ENCODE results near the gene RINL. TPM values are rescaled to one million over a fixed set of nuclear protein-coding genes. Genes with fewer than 3 reads are reported as not detected.

Gene RINL
- total RNA-seq, 1 experiment from 2014 or later = 0.84 TPM

DNA sequence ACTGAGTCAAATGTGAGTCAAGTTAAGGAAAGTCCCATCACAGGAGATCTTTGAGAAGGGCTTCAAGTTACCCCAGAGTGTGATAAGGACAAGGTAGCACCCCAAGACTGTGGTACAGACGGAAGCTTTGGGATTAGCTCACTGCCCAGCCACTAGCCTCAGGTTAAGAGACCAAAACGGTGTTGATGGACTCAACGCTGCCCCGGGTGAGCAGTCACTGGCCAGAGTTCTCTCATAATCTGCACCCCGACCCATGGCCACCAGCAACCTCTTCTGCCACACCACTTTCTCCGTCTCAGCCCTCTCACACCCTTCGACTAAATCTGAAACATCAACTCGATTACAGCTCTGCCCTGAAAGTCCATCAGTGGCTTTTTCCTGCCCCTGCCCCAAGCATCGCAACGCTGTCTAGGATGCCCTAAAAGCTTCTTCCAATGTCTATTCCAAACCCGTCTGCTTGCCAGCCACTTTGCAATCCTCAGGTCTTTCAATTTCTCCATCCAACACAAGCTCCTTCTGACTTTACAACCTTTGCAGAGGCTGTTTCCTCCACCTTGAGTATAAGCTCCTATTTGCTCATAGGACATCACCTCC, 33.9 kb downstream of the RINL start:
- H3K4me1 ChIP-seq (replicated peaks) = peaks cover 15% of the 10 kb centered on the region

DNA sequence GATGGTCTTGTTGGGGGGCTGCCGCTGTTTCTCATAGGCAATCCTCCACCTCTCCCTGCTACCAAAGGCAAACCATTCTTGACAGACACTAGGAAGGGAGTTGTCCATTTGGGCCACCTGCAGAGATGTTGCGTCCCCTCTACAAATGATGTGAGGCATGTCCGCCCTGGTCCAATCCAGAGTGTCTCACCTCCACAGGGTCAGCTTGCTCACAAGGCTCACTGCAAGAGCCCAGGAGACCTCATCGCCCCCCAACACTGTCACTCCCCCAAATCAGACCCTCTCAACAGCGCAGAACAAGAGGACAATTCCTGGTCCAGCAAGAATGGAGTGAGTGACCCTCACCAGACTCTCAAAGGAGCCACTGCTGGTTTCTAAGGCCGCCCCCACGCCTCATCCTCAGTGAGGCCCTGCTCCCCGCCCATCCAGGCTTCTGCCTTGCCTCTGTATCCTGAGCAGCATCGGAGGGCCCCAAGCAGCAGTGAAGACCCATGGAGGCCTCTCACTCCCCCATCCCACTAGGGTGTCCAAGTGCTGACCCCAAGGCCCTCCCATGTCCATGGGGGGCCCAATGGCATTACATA, 34.8 kb downstream of the RINL start:
- peaks cover 21% of the 10 kb centered on the region for H3K4me1 ChIP-seq (replicated peaks)
- H3K27me3 ChIP-seq (replicated peaks) = no peaks in the 10 kb centered on the region
- no peak overlapping the region for H3K27ac ChIP-seq
- H3K36me3 ChIP-seq = peaks cover 99% of the 10 kb centered on the region
- no peaks in the 10 kb centered on the region for H3K9me3 ChIP-seq (replicated peaks)
- no peak overlapping the region for H3K4me3 ChIP-seq
- no peak for DNase-seq (ENCODE audit: low read depth in 1 of 2, low spot score in 2 of 2)

More for the DNA sequence above, 33.9 kb downstream of the RINL start:
- Histone ChIP-seq H3K4me3 (no peak overlapping the region), H3K9me3 (replicated peaks) (no peaks in the 10 kb centered on the region), H3K36me3 (peaks cover 98% of the 10 kb centered on the region), H3K27ac (no peak overlapping the region), H3K27me3 (replicated peaks) (no peaks in the 10 kb centered on the region)
- DNase-seq (ENCODE audit: low read depth in 1 of 2, low spot score in 2 of 2) = no peak

DNA sequence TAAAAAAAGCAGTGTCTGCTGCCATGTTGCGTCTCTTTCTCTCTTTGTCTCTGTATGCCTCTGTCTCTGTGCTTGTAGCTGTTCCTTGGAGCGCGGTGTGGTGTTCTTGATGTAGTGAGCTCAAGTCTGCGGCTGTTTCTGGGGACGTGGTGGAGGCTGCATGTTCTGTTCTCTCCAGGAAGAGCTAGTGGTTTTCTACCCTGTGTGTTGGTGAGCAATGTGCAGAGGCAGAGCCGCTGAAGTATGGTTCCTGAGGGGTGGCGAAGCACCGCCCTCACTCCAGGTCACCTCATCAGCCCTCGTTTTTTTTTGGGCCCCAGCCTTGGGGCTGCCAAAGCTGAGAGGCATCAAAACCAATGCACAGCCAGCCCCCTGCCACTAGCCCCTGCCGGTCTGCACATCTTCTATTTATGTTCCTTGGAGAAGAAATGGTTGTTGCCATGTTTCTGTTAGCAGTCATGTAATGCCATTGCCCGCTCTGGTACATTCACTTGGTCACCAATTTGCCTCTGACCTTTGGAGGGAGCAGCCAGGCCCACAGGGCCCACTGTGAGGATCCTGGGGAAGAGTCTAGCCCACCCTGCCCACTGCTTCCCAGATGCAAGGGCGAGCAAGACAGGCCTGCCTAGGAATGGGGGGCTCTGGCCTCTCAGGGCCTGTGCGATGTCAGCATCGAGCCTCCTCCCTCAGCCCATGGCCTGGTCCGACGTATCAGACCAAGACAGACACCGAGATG, 35.5 kb downstream of the RINL start:
- Histone ChIP-seq H3K36me3 (peaks cover 99% of the 10 kb centered on the region), H3K4me1 (replicated peaks) (peaks cover 21% of the 10 kb centered on the region), H3K27me3 (replicated peaks) (no peaks in the 10 kb centered on the region), H3K9me3 (replicated peaks) (no peaks in the 10 kb centered on the region), H3K27ac (no peak overlapping the region), H3K4me3 (no peak overlapping the region)
- no peak for DNase-seq (ENCODE audit: low read depth in 1 of 2, low spot score in 2 of 2)

DNA sequence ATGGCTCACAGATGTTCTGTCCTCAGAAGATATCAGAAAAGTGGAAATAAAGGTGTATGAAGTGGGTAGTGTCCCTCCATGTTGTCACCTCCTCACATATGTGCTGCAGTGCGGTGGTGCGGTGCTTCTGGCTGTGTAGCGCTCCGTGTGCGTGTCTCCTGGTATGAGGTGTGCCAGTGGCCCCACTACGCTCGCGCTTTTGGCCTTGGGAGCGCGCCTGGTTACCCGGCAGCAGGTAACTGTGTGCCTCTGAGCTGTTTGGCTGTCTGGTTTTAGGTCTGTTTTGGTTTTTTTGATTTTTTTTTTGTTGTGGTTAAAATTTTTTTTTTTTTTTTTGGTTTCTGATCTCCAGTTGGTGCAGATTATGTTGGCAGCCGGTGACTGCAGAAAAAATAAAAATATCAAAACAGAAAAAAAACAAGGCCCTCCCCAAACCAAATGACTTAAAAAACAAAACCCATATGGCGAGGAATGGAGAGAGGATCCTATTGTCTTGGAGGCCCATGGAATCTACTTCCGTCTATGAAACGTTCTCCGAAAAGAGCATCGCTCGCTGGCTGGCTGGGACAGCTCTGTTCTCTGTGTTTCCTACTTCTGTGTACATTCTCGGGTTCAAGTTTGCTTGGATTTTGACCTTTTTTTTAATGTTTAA, 36.2 kb downstream of the RINL start:
- Histone ChIP-seq H3K27ac (no peak overlapping the region), H3K4me1 (replicated peaks) (peaks cover 26% of the 10 kb centered on the region), H3K9me3 (replicated peaks) (no peaks in the 10 kb centered on the region), H3K4me3 (no peak overlapping the region), H3K27me3 (replicated peaks) (no peaks in the 10 kb centered on the region), H3K36me3 (peaks cover 99% of the 10 kb centered on the region)
- DNase-seq (ENCODE audit: low read depth in 1 of 2, low spot score in 2 of 2) = no peak

DNA sequence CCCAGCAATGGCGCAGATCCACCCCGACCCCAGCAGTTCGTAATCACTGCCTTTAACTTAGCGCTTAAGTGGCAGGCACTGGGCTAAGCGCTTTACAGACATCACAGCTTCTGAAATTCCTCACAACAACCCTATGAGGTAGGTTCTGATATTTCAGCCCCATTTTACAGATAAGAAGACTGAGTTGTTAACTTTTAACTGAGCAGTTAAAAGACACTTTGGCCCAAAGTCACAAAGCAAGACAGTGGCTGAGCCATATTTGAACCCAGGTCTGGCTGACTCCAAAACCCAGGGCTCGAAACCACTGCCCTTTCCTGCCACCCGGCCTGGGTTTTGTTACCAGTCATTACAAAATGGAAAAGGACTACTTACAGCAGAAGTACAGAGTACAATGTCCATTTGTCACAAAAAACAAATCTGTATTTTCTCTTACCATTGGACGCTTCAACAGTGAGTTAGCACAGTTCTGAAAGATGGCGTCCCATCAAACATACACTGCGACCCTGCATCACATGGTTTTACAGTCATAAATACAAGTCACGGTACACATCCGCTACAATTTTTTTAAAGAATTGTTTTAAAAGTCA, 36.8 kb downstream of the RINL start:
- H3K27me3 ChIP-seq (replicated peaks) = no peaks in the 10 kb centered on the region
- H3K9me3 ChIP-seq (replicated peaks) = no peaks in the 10 kb centered on the region
- H3K4me3 ChIP-seq = no peak overlapping the region
- no peak for DNase-seq (ENCODE audit: low read depth in 1 of 2, low spot score in 2 of 2)
- H3K4me1 ChIP-seq (replicated peaks) = peaks cover 26% of the 10 kb centered on the region
- H3K27ac ChIP-seq = no peak overlapping the region
- peaks cover 97% of the 10 kb centered on the region for H3K36me3 ChIP-seq

DNA sequence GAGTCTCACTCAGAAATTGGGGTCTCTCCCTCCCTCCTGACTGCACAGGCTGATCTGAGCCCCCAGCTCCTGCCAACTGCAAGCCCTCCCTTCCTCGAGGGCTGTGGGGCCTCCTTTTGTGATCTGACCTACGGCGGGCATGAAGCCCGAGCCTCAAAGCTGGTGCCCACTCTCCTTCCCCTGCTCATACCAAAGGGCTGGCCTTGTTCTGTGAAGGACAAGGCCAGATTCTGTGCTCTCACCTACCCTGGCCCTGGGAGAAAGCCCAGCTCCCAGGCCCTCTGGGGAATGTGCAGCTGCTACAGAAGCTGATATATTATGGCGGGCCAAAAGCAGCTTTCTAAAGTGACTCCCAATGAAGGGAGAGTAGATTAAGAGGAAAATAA, 37.5 kb downstream of the RINL start:
- H3K4me1 ChIP-seq (replicated peaks) = peaks cover 26% of the 10 kb centered on the region

DNA sequence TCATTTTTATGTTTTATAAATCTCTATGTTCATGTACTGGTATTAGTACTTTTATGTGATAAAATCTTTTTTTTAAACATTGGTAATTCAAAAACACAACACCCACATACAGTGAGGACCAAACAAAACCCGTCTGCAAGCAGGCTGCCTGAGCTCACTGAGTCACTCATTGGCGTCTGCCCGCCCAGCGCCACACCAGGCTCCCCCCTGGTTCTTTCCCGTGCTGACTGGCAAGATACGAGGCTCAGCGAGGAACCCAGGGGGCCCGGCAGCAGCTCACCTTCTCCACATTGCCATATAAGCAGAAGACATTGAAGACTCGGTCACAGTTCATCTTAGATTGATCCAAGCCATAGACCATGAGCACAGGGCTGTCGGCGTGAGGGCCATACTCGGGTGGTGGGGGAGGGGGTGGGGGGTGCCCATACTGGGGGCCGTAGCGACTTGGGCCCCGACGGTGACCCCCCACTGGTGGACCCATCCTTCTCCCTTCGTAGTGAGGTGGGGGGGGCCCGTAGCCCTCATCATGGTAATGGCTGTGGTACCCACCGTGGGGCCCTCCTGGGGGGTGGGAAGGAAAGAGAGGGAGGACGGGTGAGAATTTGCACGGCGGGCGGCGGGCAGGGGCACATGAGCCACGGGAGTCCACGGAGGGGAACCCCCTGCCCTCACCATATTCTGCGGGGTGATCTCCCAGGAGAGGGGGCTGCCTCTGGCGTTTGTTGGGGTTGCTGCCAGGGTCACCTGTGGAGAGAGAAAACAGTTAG, 38.1 kb downstream of the RINL start:
- no peak for DNase-seq (ENCODE audit: low read depth in 1 of 2, low spot score in 2 of 2)
- no peak overlapping the region for H3K27ac ChIP-seq

More for the DNA sequence above, 37.5 kb downstream of the RINL start:
- Histone ChIP-seq H3K4me3 (no peak overlapping the region), H3K9me3 (replicated peaks) (no peaks in the 10 kb centered on the region), H3K27me3 (replicated peaks) (no peaks in the 10 kb centered on the region), H3K36me3 (peaks cover 97% of the 10 kb centered on the region), H3K27ac (no peak overlapping the region)
- DNase-seq (ENCODE audit: low read depth in 1 of 2, low spot score in 2 of 2) = no peak

DNA sequence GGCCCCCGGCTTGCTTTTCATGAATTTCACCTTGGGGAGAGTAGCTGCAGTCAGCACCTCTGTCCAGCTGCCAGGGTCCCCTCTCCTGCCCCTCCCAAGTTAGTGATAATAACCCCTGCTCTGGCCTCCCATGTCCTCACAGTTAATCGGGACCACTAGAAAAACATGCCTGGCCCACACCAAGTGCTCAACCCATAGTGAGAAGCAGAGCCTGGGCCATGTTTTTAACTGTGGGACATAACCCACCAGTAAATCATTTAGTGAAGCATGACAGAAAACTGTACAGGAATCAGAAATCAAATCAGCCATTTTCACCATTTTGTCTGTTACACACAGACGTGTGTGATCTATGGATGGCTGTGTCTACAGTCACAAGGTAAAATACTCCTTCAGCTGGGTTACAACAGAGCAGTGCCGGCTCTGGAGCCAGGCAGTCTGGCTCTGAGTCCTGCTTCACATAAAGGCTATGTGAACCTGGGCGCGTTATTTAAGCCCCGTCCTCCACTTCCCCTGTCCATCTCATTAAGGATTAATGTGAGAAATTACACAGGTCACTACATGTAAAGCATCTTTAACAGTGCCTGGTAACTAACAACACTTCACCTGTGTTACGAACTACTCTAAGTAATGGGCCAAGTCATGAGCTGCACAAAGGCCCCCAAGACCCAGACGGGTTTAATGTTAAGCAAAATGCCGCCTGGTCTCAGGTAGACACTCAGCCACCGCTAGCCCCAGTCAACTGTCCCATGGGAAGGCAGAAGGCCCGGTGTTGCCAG, 38.9 kb downstream of the RINL start:
- Histone ChIP-seq H3K27ac (no peak overlapping the region), H3K27me3 (replicated peaks) (no peaks in the 10 kb centered on the region), H3K9me3 (replicated peaks) (no peaks in the 10 kb centered on the region), H3K36me3 (peaks cover 89% of the 10 kb centered on the region), H3K4me3 (no peak overlapping the region), H3K4me1 (replicated peaks) (peaks cover 26% of the 10 kb centered on the region)
- no peak for DNase-seq (ENCODE audit: low read depth in 1 of 2, low spot score in 2 of 2)

More for the DNA sequence above, 38.1 kb downstream of the RINL start:
- Histone ChIP-seq H3K4me1 (replicated peaks) (peaks cover 26% of the 10 kb centered on the region), H3K27me3 (replicated peaks) (no peaks in the 10 kb centered on the region), H3K9me3 (replicated peaks) (no peaks in the 10 kb centered on the region), H3K36me3 (peaks cover 97% of the 10 kb centered on the region), H3K4me3 (no peak overlapping the region)

DNA sequence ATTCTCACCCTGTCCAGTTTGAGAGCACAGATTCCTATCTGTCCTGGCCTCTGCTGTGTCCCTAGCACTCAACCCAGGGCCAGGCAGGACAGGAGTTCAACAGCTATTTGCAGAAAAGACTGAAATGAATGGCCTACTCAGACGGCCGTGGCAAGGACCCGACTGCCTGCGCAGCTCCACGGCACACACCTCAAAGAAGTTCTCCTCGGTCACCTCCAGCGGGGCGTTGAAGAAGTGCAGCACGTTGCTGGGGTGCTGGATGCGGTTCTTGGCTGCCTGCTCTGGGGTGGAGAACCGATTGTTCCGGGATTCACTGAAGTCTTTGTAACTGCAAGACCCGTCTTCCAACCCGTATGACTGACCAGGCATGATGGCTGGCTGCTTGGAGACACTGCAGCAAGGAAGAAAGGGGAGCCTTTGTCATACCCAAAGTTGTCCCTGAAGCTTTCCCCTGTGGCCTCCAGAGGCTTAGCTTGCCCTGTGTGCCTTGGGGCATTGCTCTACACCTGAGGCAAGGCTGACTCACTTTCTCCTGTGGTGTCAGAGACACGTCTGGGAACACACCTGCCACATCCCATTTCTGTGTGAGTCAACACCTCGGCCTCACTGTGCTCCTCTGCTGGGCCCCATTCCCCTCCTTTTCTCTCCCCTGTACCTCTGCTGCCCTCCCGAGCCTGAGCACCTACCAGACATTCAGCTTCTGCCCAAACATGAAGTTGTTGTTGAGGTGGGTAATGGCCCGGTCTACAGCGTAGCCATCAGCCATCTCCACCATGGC, 39.7 kb downstream of the RINL start:
- H3K27me3 ChIP-seq (replicated peaks) = no peaks in the 10 kb centered on the region
- H3K4me3 ChIP-seq = no peak overlapping the region
- H3K27ac ChIP-seq = no peak overlapping the region
- peaks cover 26% of the 10 kb centered on the region for H3K4me1 ChIP-seq (replicated peaks)
- peaks cover 82% of the 10 kb centered on the region for H3K36me3 ChIP-seq
- DNase-seq (ENCODE audit: low read depth in 1 of 2, low spot score in 2 of 2) = no peak
- no peaks in the 10 kb centered on the region for H3K9me3 ChIP-seq (replicated peaks)

DNA sequence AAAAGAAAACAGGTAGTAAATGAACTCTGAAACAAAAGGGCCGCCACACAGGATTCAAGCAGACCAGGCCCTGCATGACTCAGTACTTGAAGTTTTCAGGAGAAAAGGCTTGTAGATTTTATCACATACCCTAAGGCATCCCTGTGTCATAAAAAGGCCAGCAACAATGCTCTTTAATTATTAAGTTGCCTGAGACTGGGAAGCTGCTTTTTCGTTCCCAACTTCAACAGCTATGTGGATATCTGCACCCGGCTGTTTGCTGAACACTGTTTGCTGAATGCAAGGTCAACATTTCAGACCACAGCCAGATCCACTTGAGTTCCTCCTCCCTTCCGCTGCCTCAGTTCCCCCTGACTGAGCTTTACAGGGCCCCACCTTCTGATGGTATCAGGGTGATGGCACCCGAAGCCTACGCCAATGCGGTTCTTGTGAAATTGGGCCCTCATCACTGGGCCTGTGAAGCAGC, 40.4 kb downstream of the RINL start:
- H3K27me3 ChIP-seq (replicated peaks) = no peaks in the 10 kb centered on the region
- no peak overlapping the region for H3K4me3 ChIP-seq
- no peak overlapping the region for H3K27ac ChIP-seq
- DNase-seq (ENCODE audit: low read depth in 1 of 2, low spot score in 2 of 2) = no peak
- H3K4me1 ChIP-seq (replicated peaks) = peaks cover 26% of the 10 kb centered on the region
- peaks cover 75% of the 10 kb centered on the region for H3K36me3 ChIP-seq
- no peaks in the 10 kb centered on the region for H3K9me3 ChIP-seq (replicated peaks)

DNA sequence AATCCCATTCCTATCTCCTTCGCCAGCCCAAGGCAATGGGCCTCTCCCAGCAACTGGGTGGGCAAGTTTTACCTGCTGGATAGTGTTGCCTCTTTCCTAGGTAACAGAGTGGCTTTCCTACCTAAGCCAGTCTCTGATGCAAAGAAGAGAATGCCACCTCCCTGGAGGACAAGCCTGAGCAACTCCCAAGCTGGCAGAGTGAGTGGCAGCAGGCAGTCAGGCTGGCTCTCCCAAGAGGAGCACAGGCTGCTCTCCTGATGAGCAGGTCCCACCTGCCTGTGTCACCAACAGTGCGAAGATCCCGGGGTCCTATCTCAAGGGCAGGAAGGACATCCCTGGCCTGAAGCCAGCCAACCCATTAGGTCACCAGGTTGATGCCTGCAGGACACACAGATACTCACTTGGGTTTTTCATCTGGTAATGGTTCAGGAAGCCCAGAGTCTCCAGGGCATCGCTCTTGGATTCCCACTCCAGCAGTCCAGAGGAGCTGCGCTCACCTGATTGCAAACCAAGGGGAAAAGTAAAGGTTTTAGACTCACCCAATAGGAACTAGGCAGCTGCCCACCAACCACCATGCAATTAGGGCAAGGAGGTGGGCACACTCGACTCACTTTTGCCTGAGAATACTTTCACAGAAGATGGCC, 41.0 kb downstream of the RINL start:
- H3K27ac ChIP-seq = no peak overlapping the region
- no peak for DNase-seq (ENCODE audit: low read depth in 1 of 2, low spot score in 2 of 2)
- peaks cover 30% of the 10 kb centered on the region for H3K4me1 ChIP-seq (replicated peaks)
- peaks cover 69% of the 10 kb centered on the region for H3K36me3 ChIP-seq
- H3K4me3 ChIP-seq = no peak overlapping the region
- H3K9me3 ChIP-seq (replicated peaks) = no peaks in the 10 kb centered on the region
- no peaks in the 10 kb centered on the region for H3K27me3 ChIP-seq (replicated peaks)

Data from SJSA1 (cell line).